Anterior cingulate cortex (tissue), 58 donors: ENCODE data around the gene ERI3.

ENCODE experiments used
- DNase-seq, 58 donors: peaks; one replicate each; lab custom pipeline; 2025; lab: John Stamatoyannopoulos, UW

The ERI3 gene

GRCh38 chr1:44353604-44354003 lies 1.5 kb downstream of the ERI3 start:
- DNase-seq: peak in 1 of 58 donors; percentile 29

GRCh38 chr1:44351289-44351688 lies 3.8 kb downstream of the ERI3 start:
- no peak for DNase-seq

- DNase-seq: peak in 4 of 58 donors; percentile 2 to 39 (median 22)
These were observed 7.0 kb downstream of the ERI3 start for GRCh38 chr1:44348061-44348485.

- DNase-seq: no peak
These were observed 7.8 kb downstream of the ERI3 start for GRCh38 chr1:44347280-44347679.

GRCh38 chr1:44346878-44347277 lies 8.2 kb downstream of the ERI3 start:
- no peak for DNase-seq

GRCh38 chr1:44346184-44346583 lies 8.9 kb downstream of the ERI3 start:
- DNase-seq: peak in 23 of 58 donors; percentile 8 to 71 (median 25)

GRCh38 chr1:44345187-44345775 lies 9.8 kb downstream of the ERI3 start:
- no peak for DNase-seq

GRCh38 chr1:44339731-44340130 lies 15.3 kb downstream of the ERI3 start:
- DNase-seq: no peak

GRCh38 chr1:44338136-44338535 lies 16.9 kb downstream of the ERI3 start:
- no peak for DNase-seq

GRCh38 chr1:44336668-44337067 lies 18.4 kb downstream of the ERI3 start:
- DNase-seq: no peak

- no peak for DNase-seq
These were observed 20.1 kb downstream of the ERI3 start for GRCh38 chr1:44334968-44335367.

- DNase-seq: no peak
These were observed 21.7 kb downstream of the ERI3 start for GRCh38 chr1:44333376-44333775.

GRCh38 chr1:44332505-44332904 lies 22.6 kb downstream of the ERI3 start:
- peak in 2 of 58 donors; percentile 17 to 36 for DNase-seq

- no peak for DNase-seq
These were observed 24.1 kb downstream of the ERI3 start for GRCh38 chr1:44330935-44331334.

GRCh38 chr1:44328671-44329416 lies 26.2 kb downstream of the ERI3 start:
- DNase-seq: no peak

GRCh38 chr1:44327679-44328491 lies 27.2 kb downstream of the ERI3 start:
- DNase-seq: peak in 10 of 58 donors; percentile 5 to 77 (median 28)

- DNase-seq: no peak
These were observed 28.1 kb downstream of the ERI3 start for GRCh38 chr1:44326821-44327465.

GRCh38 chr1:44326024-44326701 lies 28.9 kb downstream of the ERI3 start:
- no peak for DNase-seq

- DNase-seq: peak in 1 of 58 donors; percentile 9
These were observed 31.1 kb downstream of the ERI3 start for GRCh38 chr1:44323947-44324346.

GRCh38 chr1:44322367-44322766 lies 32.7 kb downstream of the ERI3 start:
- DNase-seq: no peak
